HG02981 (cell line): ENCODE measurements around the gene DYNLT2.
"Not testable (repeated sequence)": the region's sequence is repeated elsewhere in the genome, so short reads cannot be mapped to it uniquely, and the experiment has no call there.

ENCODE experiments used
- ATAC-seq: cut with Tn5 transposase; IDR thresholded peaks from one replicate; pipeline ENCODE4 v1.9.1; 2021; ENCODE audit warnings: mild to moderate bottlenecking, moderate library complexity; ENCODE audit not compliant: unreplicated experiment

The DYNLT2 gene

GRCh38 chr6:169783971-169784820, 32.8 kb upstream of the DYNLT2 start:
- no peak for ATAC-seq

GRCh38 chr6:169783401-169783800, 32.0 kb upstream of the DYNLT2 start:
- ATAC-seq, result no peak

GRCh38 chr6:169782966-169783365, 31.6 kb upstream of the DYNLT2 start:
- no peak for ATAC-seq

GRCh38 chr6:169780571-169781091, 29.3 kb upstream of the DYNLT2 start:
- no peak for ATAC-seq

- ATAC-seq, result no peak
These were observed 28.5 kb upstream of the DYNLT2 start for GRCh38 chr6:169779896-169780295.

- ATAC-seq, result no peak
These were observed 27.9 kb upstream of the DYNLT2 start for GRCh38 chr6:169779092-169779815.

- ATAC-seq, result no peak
These were observed 27.3 kb upstream of the DYNLT2 start for GRCh38 chr6:169778646-169779045.

GRCh38 chr6:169777896-169778295, 26.5 kb upstream of the DYNLT2 start:
- ATAC-seq, result no peak

GRCh38 chr6:169776379-169776778, 25.0 kb upstream of the DYNLT2 start:
- no peak for ATAC-seq

- ATAC-seq, result no peak
These were observed 23.9 kb upstream of the DYNLT2 start for GRCh38 chr6:169775321-169775720.

- ATAC-seq, result no peak
These were observed 23.0 kb upstream of the DYNLT2 start for GRCh38 chr6:169774347-169774746.

GRCh38 chr6:169766921-169767736, 15.8 kb upstream of the DYNLT2 start:
- ATAC-seq, result no peak

- no peak for ATAC-seq
These were observed 14.9 kb upstream of the DYNLT2 start for GRCh38 chr6:169766232-169766631.

GRCh38 chr6:169765789-169766188, 14.4 kb upstream of the DYNLT2 start:
- ATAC-seq, result not testable (repeated sequence)

- ATAC-seq, result no peak
These were observed 12.5 kb upstream of the DYNLT2 start for GRCh38 chr6:169763881-169764280.

- no peak for ATAC-seq
These were observed 11.9 kb upstream of the DYNLT2 start for GRCh38 chr6:169763308-169763707.

- ATAC-seq, result no peak
These were observed 3.8 kb upstream of the DYNLT2 start for GRCh38 chr6:169755162-169755561.

- ATAC-seq, result no peak
These were observed 777 bp upstream of the DYNLT2 start for GRCh38 chr6:169752074-169752623.

GRCh38 chr6:169746556-169746955, 4.8 kb downstream of the DYNLT2 start:
- no peak for ATAC-seq

GRCh38 chr6:169745405-169745804, 6.0 kb downstream of the DYNLT2 start:
- no peak for ATAC-seq

GRCh38 chr6:169741344-169741743, 10.0 kb downstream of the DYNLT2 start:
- ATAC-seq, result no peak
